ENCODE results near the gene CHST14. TPM values are rescaled to one million over a fixed set of nuclear protein-coding genes. Genes with fewer than 3 reads are reported as not detected.

CHST14 gene
- total RNA-seq, 3 donors from 2014 or later (not counting 1 experiment from before 2014, with no cell fraction given): 9.8 to 16.7 (median 12.9) TPM

- Mint-ChIP-seq H3K4me1 (peaks cover 0 to 5% of the 10 kb centered on the region in 2 donors), H3K27me3 (ENCODE audit: low read depth in 2 of 2) (peaks cover 0 to 15% of the 10 kb centered on the region in 2 donors), H3K9me3 (no peaks in the 10 kb centered on the region), H3K4me3 (no peak overlapping the region), H3K27ac (no peak overlapping the region), H3K36me3 (no peaks in the 10 kb centered on the region)
- no peak for TF ChIP-seq CTCF (IDR thresholded peaks at IDR 0.05)
- no peak overlapping the region for H3K4me3 ChIP-seq (ENCODE audit: low read length)
- no peaks in the 10 kb centered on the region for H3K9me3 ChIP-seq (ENCODE audit: control insufficient read depth, insufficient read depth, low read length)
- ATAC-seq: no peak
- no peak for DNase-seq
- 96% methylated on average over 2 of the region's 2 CpGs for WGBS (ENCODE audit: insufficient coverage)
- H3K4me1 ChIP-seq (ENCODE audit: control insufficient read depth, insufficient read depth, low read length): no peaks in the 10 kb centered on the region
- H3K36me3 ChIP-seq (ENCODE audit: control insufficient read depth, insufficient read depth, low read length): no peaks in the 10 kb centered on the region
- intact Hi-C loops (cut with micrococcal nuclease): no loop called here
- no peak overlapping the region for H3K27ac ChIP-seq (ENCODE audit: low read length)
- H3K27me3 ChIP-seq (ENCODE audit: control insufficient read depth, insufficient read depth, low read length): no peaks in the 10 kb centered on the region
Observed at GRCh38 chr15:40495516-40495915, 24.7 kb downstream of the CHST14 start.

- no peaks in the 10 kb centered on the region for H3K27me3 ChIP-seq (ENCODE audit: control insufficient read depth, insufficient read depth, low read length)
- H3K27me3 Mint-ChIP-seq (ENCODE audit: low read depth in 2 of 2): peaks cover 0 to 18% of the 10 kb centered on the region in 2 donors
Observed at GRCh38 chr15:40498418-40498817, 27.6 kb downstream of the CHST14 start.

GRCh38 chr15:40498891-40499290 lies 28.1 kb downstream of the CHST14 start:
- intact Hi-C loops (cut with micrococcal nuclease): no loop called here
- TF ChIP-seq CTCF (IDR thresholded peaks at IDR 0.05): no peak
- H3K36me3 Mint-ChIP-seq: no peaks in the 10 kb centered on the region
- H3K9me3 Mint-ChIP-seq: no peaks in the 10 kb centered on the region
- Histone ChIP-seq H3K9me3 (ENCODE audit: control insufficient read depth, insufficient read depth, low read length) (no peaks in the 10 kb centered on the region), H3K27me3 (ENCODE audit: control insufficient read depth, insufficient read depth, low read length) (no peaks in the 10 kb centered on the region), H3K27ac (ENCODE audit: low read length) (no peak overlapping the region), H3K36me3 (ENCODE audit: control insufficient read depth, insufficient read depth, low read length) (no peaks in the 10 kb centered on the region), H3K4me1 (ENCODE audit: control insufficient read depth, insufficient read depth, low read length) (no peaks in the 10 kb centered on the region), H3K4me3 (ENCODE audit: low read length) (no peak overlapping the region)
- WGBS (ENCODE audit: insufficient coverage): 78% methylated on average over 4 of the region's 4 CpGs
- H3K27ac Mint-ChIP-seq: no peak overlapping the region
- H3K4me1 Mint-ChIP-seq: no peaks in the 10 kb centered on the region
- H3K4me3 Mint-ChIP-seq: no peak overlapping the region
- peaks cover 0 to 18% of the 10 kb centered on the region in 2 donors for H3K27me3 Mint-ChIP-seq (ENCODE audit: low read depth in 2 of 2)
- ATAC-seq: no peak
- DNase-seq: no peak

More at GRCh38 chr15:40498418-40498817, 27.6 kb downstream of the CHST14 start:
- no peak overlapping the region for H3K27ac Mint-ChIP-seq
- H3K27ac ChIP-seq (ENCODE audit: low read length): no peak overlapping the region
- DNase-seq: no peak
- no peaks in the 10 kb centered on the region for H3K9me3 Mint-ChIP-seq
- ATAC-seq: no peak
- no peaks in the 10 kb centered on the region for H3K4me1 ChIP-seq (ENCODE audit: control insufficient read depth, insufficient read depth, low read length)
- WGBS (ENCODE audit: insufficient coverage): 88% methylated on average over 2 of the region's 5 CpGs
- no peak for TF ChIP-seq CTCF (IDR thresholded peaks at IDR 0.05)
- intact Hi-C loops (cut with micrococcal nuclease): no loop called here
- no peak overlapping the region for H3K4me3 ChIP-seq (ENCODE audit: low read length)
- no peaks in the 10 kb centered on the region for H3K9me3 ChIP-seq (ENCODE audit: control insufficient read depth, insufficient read depth, low read length)
- no peaks in the 10 kb centered on the region for H3K36me3 ChIP-seq (ENCODE audit: control insufficient read depth, insufficient read depth, low read length)
- H3K4me1 Mint-ChIP-seq: peaks cover 0 to 2% of the 10 kb centered on the region in 2 donors
- H3K4me3 Mint-ChIP-seq: no peak overlapping the region
- no peaks in the 10 kb centered on the region for H3K36me3 Mint-ChIP-seq

- Mint-ChIP-seq H3K9me3 (no peaks in the 10 kb centered on the region), H3K36me3 (no peaks in the 10 kb centered on the region), H3K27ac (no peak overlapping the region), H3K27me3 (ENCODE audit: low read depth in 2 of 2) (peaks cover 0 to 16% of the 10 kb centered on the region in 2 donors), H3K4me1 (no peaks in the 10 kb centered on the region), H3K4me3 (no peak overlapping the region)
- Histone ChIP-seq H3K36me3 (ENCODE audit: control insufficient read depth, insufficient read depth, low read length) (no peaks in the 10 kb centered on the region), H3K27ac (ENCODE audit: low read length) (no peak overlapping the region), H3K9me3 (ENCODE audit: control insufficient read depth, insufficient read depth, low read length) (no peaks in the 10 kb centered on the region), H3K4me3 (ENCODE audit: low read length) (no peak overlapping the region), H3K4me1 (ENCODE audit: control insufficient read depth, insufficient read depth, low read length) (no peaks in the 10 kb centered on the region), H3K27me3 (ENCODE audit: control insufficient read depth, insufficient read depth, low read length) (peaks cover under 1% of the 10 kb centered on the region)
- 73% methylated on average over 4 of the region's 4 CpGs for WGBS (ENCODE audit: insufficient coverage)
- intact Hi-C loops (cut with micrococcal nuclease): no loop called here
- no peak for TF ChIP-seq CTCF (IDR thresholded peaks at IDR 0.05)
- DNase-seq (no peak), ATAC-seq (no peak)
Observed at GRCh38 chr15:40499931-40500330, 29.1 kb downstream of the CHST14 start.

All from natural killer cell (primary cell).